NT2/D1 (cell line): ENCODE measurements around the gene TMEM25.

Experiments used
- SUZ12 ChIP-seq: IDR thresholded peaks from 2 replicates; pipeline ENCODE4 v1.6.1; 2011; ENCODE audit not compliant: insufficient read length, insufficient read depth; ENCODE audit errors: extremely low read depth
- YY1 ChIP-seq: IDR thresholded peaks from 2 replicates; pipeline ENCODE4 v1.6.1; 2011; ENCODE audit not compliant: insufficient read length, insufficient read depth
- ZNF274 ChIP-seq: IDR thresholded peaks from 2 replicates; pipeline ENCODE4 v1.6.1; 2011; ENCODE audit warnings: mild to moderate bottlenecking, low read depth, low read length

DNA sequence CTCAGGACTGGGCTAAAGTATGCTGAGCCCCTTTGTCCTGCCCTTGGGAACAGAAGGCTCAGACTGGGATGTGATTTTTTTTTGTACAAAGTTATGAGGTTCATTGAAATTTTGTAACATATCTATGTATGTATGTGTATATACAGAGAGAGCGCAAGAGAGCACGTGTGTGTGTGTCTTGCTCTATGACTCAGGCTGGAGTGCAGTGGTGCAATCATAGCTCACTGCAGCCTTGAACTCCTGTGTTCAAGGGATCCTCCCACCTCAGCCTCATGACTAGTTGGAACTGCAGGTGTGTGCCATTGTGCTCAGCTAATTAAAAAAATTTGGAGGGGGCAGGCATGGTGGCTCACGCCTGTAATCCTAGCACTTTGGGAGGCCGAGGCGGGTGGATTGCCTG lies 5.7 kb downstream of the TMEM25 start:
- TF ChIP-seq YY1 (no peak), SUZ12 (no peak), ZNF274 (no peak)
